Erythroblast (primary cell): ENCODE results near the gene BIK.

Experiments
- GATA1 ChIP-seq: IDR thresholded peaks from 2 replicates; pipeline ENCODE4 v1.6.1; 2011; ENCODE audit warnings: low read depth, mild to moderate bottlenecking, control low read depth, low read length, moderate library complexity
- POLR2A ChIP-seq: IDR thresholded peaks from 2 replicates; pipeline ENCODE4 v1.6.1; 2011; ENCODE audit warnings: mild to moderate bottlenecking, low read length

- TF ChIP-seq POLR2A (no peak), GATA1 (no peak)
These were observed 11.5 kb upstream of the BIK start for GRCh38 chr22:43099095-43099494.
